MM.1S (cell line): ENCODE measurements around the gene TSPAN15.
A peak's percentile ranks its signal among the peaks of the same experiment; 100 is the strongest.

ENCODE experiments used
- CTCF ChIP-seq: fragments of 300-600 bp; sonication (generic); IDR thresholded peaks from 2 replicates; pipeline ENCODE4 v1.5.1; 2016; ENCODE audit warnings: antibody characterized with exemption, low read length, mixed read lengths
- EZH2 ChIP-seq: fragments of 300-600 bp; sonication (generic); optimal IDR thresholded peaks from 2 replicates; pipeline ENCODE3; 2017; ENCODE audit warnings: low read depth, mild to moderate bottlenecking, antibody characterized with exemption, low read length, mixed read lengths
- EZH2phosphoT487 ChIP-seq: fragments of 300-600 bp; sonication (generic); IDR thresholded peaks from 2 replicates; pipeline ENCODE4 v1.6.1; 2018; ENCODE audit warnings: antibody characterized with exemption, low read length

- peak; percentile 48 for TF ChIP-seq CTCF
- no peak for TF ChIP-seq EZH2
- no peak for TF ChIP-seq EZH2phosphoT487
Observed at GRCh38 chr10:69408318-69409175, 42.7 kb upstream of the TSPAN15 start.
